IMR-90 (cell line): ENCODE data around the gene PCDHGA6. TPM values are rescaled to one million over a fixed set of nuclear protein-coding genes. Genes with fewer than 3 reads are reported as not detected.

ENCODE experiments used
- ATAC-seq: fragments of 200-7000 bp; cut with Tn5 transposase; 2 replicates; pipeline ENCODE4 v1.9.1; 2020; ENCODE audit warnings: low read depth, mild to moderate bottlenecking, moderate library complexity
- BruUV-seq: library from RNA; stranded (reverse); fragments of 400-500 nt; replicated peaks from 2 replicates; lab custom pipeline; 2021; lab: Mats Ljungman, UMichigan
- CTCF ChIA-PET: fragments of 300-600 bp; formaldehyde crosslinking; extraction: SDS; loops from one replicate; lab custom pipeline; 2021; ENCODE audit warnings: antibody characterized with exemption; lab: Yijun Ruan, JAX
- POLR2A ChIA-PET: fragments of 300-600 bp; sonication (Branson Sonifier 250); formaldehyde crosslinking; loops from one replicate; lab custom pipeline; 2022; ENCODE audit warnings: antibody characterized with exemption; ENCODE audit not compliant: unreplicated experiment; lab: Charles Lee
- DNase-seq: peaks from one replicate; pipeline ENCODE4 v3.0.0; 2013
- H2AFZ ChIP-seq: replicated peaks from 2 replicates; pipeline ENCODE3; 2013; ENCODE audit warnings: low read length, mild to moderate bottlenecking; ENCODE audit not compliant: poor library complexity
- H2AK5ac ChIP-seq: 2 replicates; pipeline ENCODE4 v1.6.1; 2013; ENCODE audit warnings: low read depth, low read length, inconsistent platforms
- H2AK9ac ChIP-seq: replicated peaks from 2 replicates; pipeline ENCODE3; 2013; ENCODE audit warnings: mild to moderate bottlenecking, low read depth, low read length, moderate library complexity; ENCODE audit not compliant: poor library complexity
- H2BK120ac ChIP-seq: 2 replicates; pipeline ENCODE4 v1.6.1; 2013; ENCODE audit warnings: low read depth, low read length, inconsistent platforms
- H2BK15ac ChIP-seq: 3 replicates; pipeline ENCODE4 v1.6.1; 2013; ENCODE audit warnings: low read depth, low read length, inconsistent platforms
- H2BK20ac ChIP-seq: 2 replicates; pipeline ENCODE4 v1.6.1; 2013; ENCODE audit warnings: low read depth, mild to moderate bottlenecking, inconsistent platforms, low read length, moderate library complexity
- H2BK5ac ChIP-seq: 2 replicates; pipeline ENCODE4 v1.6.1; 2013; ENCODE audit warnings: mild to moderate bottlenecking, low read depth, low read length, inconsistent platforms; ENCODE audit not compliant: poor library complexity, severe bottlenecking
- H3K14ac ChIP-seq: replicated peaks from 2 replicates; pipeline ENCODE4 v1.6.1; 2013; ENCODE audit warnings: low read depth, low read length, inconsistent platforms
- H3K18ac ChIP-seq: 2 replicates; pipeline ENCODE4 v1.6.1; 2013; ENCODE audit warnings: low read depth, low read length, control low read depth
- H3K23ac ChIP-seq: 2 replicates; pipeline ENCODE4 v1.6.1; 2013; ENCODE audit warnings: low read depth, low read length, inconsistent platforms
- H3K27ac ChIP-seq: 2 replicates; pipeline ENCODE4 v1.5.1; 2013; ENCODE audit warnings: mild to moderate bottlenecking, control low read depth, low read length; ENCODE audit not compliant: insufficient read depth
- H3K27me3 ChIP-seq: 2 replicates; pipeline ENCODE4 v1.6.1; 2013; ENCODE audit warnings: low read length; ENCODE audit not compliant: control insufficient read depth, insufficient read depth
- H3K36me3 ChIP-seq: 2 replicates; pipeline ENCODE4 v1.6.1; 2013; ENCODE audit warnings: low read length, mixed read lengths; ENCODE audit not compliant: control insufficient read depth, insufficient read depth
- H3K4ac ChIP-seq: 2 replicates; pipeline ENCODE4 v1.6.1; 2013; ENCODE audit warnings: low read depth, low read length, inconsistent platforms
- H3K4me1 ChIP-seq: 2 replicates; pipeline ENCODE4 v1.6.1; 2013; ENCODE audit warnings: low read length, mixed read lengths; ENCODE audit not compliant: control insufficient read depth, insufficient read depth
- H3K4me2 ChIP-seq: 2 replicates; pipeline ENCODE4 v1.6.1; 2013; ENCODE audit warnings: low read depth, mild to moderate bottlenecking, control low read depth, low read length, moderate library complexity
- H3K4me3 ChIP-seq: 2 replicates; pipeline ENCODE4 v1.5.1; 2013; ENCODE audit warnings: low read depth, mild to moderate bottlenecking, control low read depth, low read length, moderate library complexity; ENCODE audit not compliant: insufficient read depth
- H3K56ac ChIP-seq: 2 replicates; pipeline ENCODE4 v1.6.1; 2013; ENCODE audit warnings: low read length, inconsistent platforms; ENCODE audit not compliant: insufficient read depth; ENCODE audit errors: extremely low read depth
- H3K79me1 ChIP-seq, 2 experiments: 2 replicates each; pipeline ENCODE4 v1.6.1; 2013; ENCODE audit warnings: low read length in 2 of 2, inconsistent platforms in 1 of 2, low read depth in 1 of 2
- H3K9ac ChIP-seq: 2 replicates; pipeline ENCODE4 v1.6.1; 2013; ENCODE audit warnings: low read depth, low read length, control low read depth
- H3K9me1 ChIP-seq: 2 replicates; pipeline ENCODE4 v1.6.1; 2013; ENCODE audit warnings: low read length, inconsistent platforms; ENCODE audit not compliant: insufficient read depth
- H3K9me3 ChIP-seq: 2 replicates; pipeline ENCODE4 v1.6.1; 2013; ENCODE audit warnings: low read length; ENCODE audit not compliant: control insufficient read depth, insufficient read depth
- H4K20me1 ChIP-seq: 2 replicates; pipeline ENCODE4 v1.6.1; 2013; ENCODE audit warnings: low read length, inconsistent platforms; ENCODE audit not compliant: insufficient read depth
- H4K5ac ChIP-seq: 2 replicates; pipeline ENCODE4 v1.6.1; 2013; ENCODE audit warnings: mild to moderate bottlenecking, low read depth, low read length, control low read depth
- H4K8ac ChIP-seq, 2 experiments: 2 replicates each; pipeline ENCODE4 v1.6.1; 2013; ENCODE audit warnings: low read depth in 2 of 2, low read length in 2 of 2, control low read depth in 1 of 2, inconsistent platforms in 1 of 2
- H4K91ac ChIP-seq: 2 replicates; pipeline ENCODE4 v1.6.1; 2013; ENCODE audit warnings: low read depth, low read length, inconsistent platforms; ENCODE audit not compliant: insufficient read depth
- BHLHE40 ChIP-seq: fragments of 150-350 bp; IDR thresholded peaks from 2 replicates; pipeline ENCODE4 v1.6.1; 2016; ENCODE audit warnings: mild to moderate bottlenecking, low read depth, low read length
- CEBPB ChIP-seq: IDR thresholded peaks from 2 replicates; pipeline ENCODE4 v1.6.1; 2012; ENCODE audit warnings: low read depth, low read length, improper control_type of control experiment
- CHD1 ChIP-seq: IDR thresholded peaks from 2 replicates; pipeline ENCODE4 v1.6.1; 2012; ENCODE audit warnings: low read depth, low read length, improper control_type of control experiment
- CTCF ChIP-seq: conservative IDR thresholded peaks from 2 replicates; pipeline ENCODE4 v1.5.1; 2012; ENCODE audit warnings: mild to moderate bottlenecking, low read depth, low read length, improper control_type of control experiment
- ELK1 ChIP-seq: fragments of 150-350 bp; IDR thresholded peaks from 2 replicates; pipeline ENCODE4 v1.6.1; 2016; ENCODE audit warnings: low read depth, mild to moderate bottlenecking, low read length, moderate library complexity, borderline replicate concordance
- FOS ChIP-seq: fragments of 150-350 bp; IDR thresholded peaks from 2 replicates; pipeline ENCODE4 v1.6.1; 2016; ENCODE audit warnings: low read depth, low read length
- MAFK ChIP-seq: IDR thresholded peaks from 2 replicates; pipeline ENCODE4 v1.6.1; 2012; ENCODE audit warnings: low read depth, low read length, improper control_type of control experiment
- MAZ ChIP-seq: IDR thresholded peaks from 2 replicates; pipeline ENCODE4 v1.6.1; 2012; ENCODE audit warnings: low read depth, mild to moderate bottlenecking, low read length, improper control_type of control experiment, moderate library complexity, borderline replicate concordance
- MXI1 ChIP-seq: IDR thresholded peaks from 2 replicates; pipeline ENCODE4 v1.6.1; 2012; ENCODE audit warnings: low read depth, mild to moderate bottlenecking, low read length, moderate library complexity, borderline replicate concordance
- NFE2L2 ChIP-seq: fragments of 150-350 bp; IDR thresholded peaks from 2 replicates; pipeline ENCODE4 v1.6.1; 2016; ENCODE audit warnings: low read depth, mild to moderate bottlenecking, low read length
- POLR2A ChIP-seq: IDR thresholded peaks from 2 replicates; pipeline ENCODE4 v1.6.1; 2012; ENCODE audit warnings: mild to moderate bottlenecking, low read depth, low read length
- RAD21 ChIP-seq: IDR thresholded peaks from 2 replicates; pipeline ENCODE4 v1.6.1; 2012; ENCODE audit warnings: low read length, improper control_type of control experiment
- RCOR1 ChIP-seq: IDR thresholded peaks from 2 replicates; pipeline ENCODE4 v1.6.1; 2012; ENCODE audit warnings: mild to moderate bottlenecking, low read length, improper control_type of control experiment; ENCODE audit not compliant: insufficient replicate concordance
- RFX5 ChIP-seq: IDR thresholded peaks from 2 replicates; pipeline ENCODE4 v1.8.0; 2012; ENCODE audit warnings: low read depth, mild to moderate bottlenecking, low read length, moderate library complexity
- SMC3 ChIP-seq: fragments of 150-350 bp; IDR thresholded peaks from 2 replicates; pipeline ENCODE4 v1.6.1; 2016; ENCODE audit warnings: low read depth, mild to moderate bottlenecking, antibody characterized with exemption, low read length, moderate library complexity
- USF2 ChIP-seq: fragments of 150-350 bp; IDR thresholded peaks from 2 replicates; pipeline ENCODE4 v1.6.1; 2017; ENCODE audit warnings: mild to moderate bottlenecking, antibody characterized with exemption, low read length, low read depth
- WGBS, 2 experiments: methylation state at CpG; one replicate each; pipeline versions ENCODE4 v1.1.5 to v1.1.7; 2013; ENCODE audit warnings: missing lambda C conversion rate in 2 of 2; ENCODE audit not compliant: insufficient read length in 1 of 2; ENCODE audit errors: extremely low coverage in 2 of 2; 5-methylcytosine and 5-hydroxymethylcytosine counted together
- dilution Hi-C: fragments of 300-500 bp; cut with HindIII; formaldehyde crosslinking; loops from one replicate; pipeline ENCODE4 v1.14.3; 2018; ENCODE audit warnings: low sequenced_read_pairs; ENCODE audit not compliant: unreplicated experiment
- in situ Hi-C: fragments of 300-500 bp; cut with MboI; formaldehyde crosslinking; loops from 3 replicates; pipeline ENCODE4 v1.14.3; 2019; ENCODE audit warnings: low sequenced_read_pairs, inconsistent platforms, mixed read lengths
- intact Hi-C: fragments of 100-400 bp; cut with micrococcal nuclease; formaldehyde crosslinking; loops from 2 replicates; pipeline ENCODE4 v1.10.0; 2022
- polyA plus RNA-seq, 3 experiments: library from polyadenylated mRNA; depleted of rRNA; stranded (reverse); fragments of >200 nt; gene quantifications; 2 replicates each; pipeline ENCODE4 v1.2.3, GENCODE V29; 2012; ENCODE audit warnings: low replicate concordance in 1 of 3
- total RNA-seq: library from RNA; depleted of rRNA; stranded (reverse); fragments of >200 nt; gene quantifications from 2 replicates; pipeline ENCODE4 v1.2.3, GENCODE V29; 2012

PCDHGA6 gene
- total and polyA plus RNA-seq, 2 of the 4 experiments (the other 2 are of a cell fraction) = 4.1 to 4.7 TPM

- Histone ChIP-seq H3K9me1 (no peaks in the 10 kb centered on the region), H2AFZ (no peak overlapping the region), H3K23ac (no peak overlapping the region), H4K91ac (no peak overlapping the region), H2BK120ac (no peak overlapping the region), H3K4me2 (no peak overlapping the region), H3K36me3 (peaks cover 21% of the 10 kb centered on the region), H2AK9ac (no peak overlapping the region), H3K4me1 (no peaks in the 10 kb centered on the region), H4K5ac (no peak overlapping the region), H2BK20ac (no peak overlapping the region), H2BK15ac (no peak overlapping the region), H4K8ac (no peak overlapping the region), H4K20me1 (no peaks in the 10 kb centered on the region), H3K27me3 (no peaks in the 10 kb centered on the region), H3K56ac (no peak overlapping the region), H2BK5ac (no peak overlapping the region), H3K14ac (no peak overlapping the region), H3K27ac (no peak overlapping the region), H3K9ac (no peak overlapping the region), H3K4me3 (no peak overlapping the region), H2AK5ac (no peak overlapping the region), H3K79me1 (peaks cover 16 to 26% of the 10 kb centered on the region in 2 experiments), H3K18ac (no peak overlapping the region), H3K9me3 (peaks cover 58% of the 10 kb centered on the region), H3K4ac (no peak overlapping the region)
- no TSS peak for BruUV-seq
- dilution Hi-C loops = no loop called here
- intact Hi-C loops = no loop called here
- WGBS, 2 experiments = 53% methylated on average over 11 of the region's 22 CpGs; no CpG with 5 or more reads in 1 of the 2 experiments
- in situ Hi-C loops = no loop called here
- ChIA-PET CTCF (interaction anchor here (1.2 kb wide), 1 partner anchor 160 kb away, joined by 4 read pairs; no protein-coding TSS in a partner anchor), POLR2A (no interaction called here)
- DNase-seq (no peak), ATAC-seq (no peak)
- TF ChIP-seq CHD1 = no peak
- TF ChIP-seq NFE2L2 = no peak
- TF ChIP-seq RFX5 = no peak
- TF ChIP-seq RAD21 = no peak
- TF ChIP-seq FOS = no peak
- TF ChIP-seq MXI1 = no peak
- TF ChIP-seq SMC3 = no peak
- TF ChIP-seq POLR2A = no peak
- no peak for TF ChIP-seq USF2
- no peak for TF ChIP-seq ELK1
- TF ChIP-seq BHLHE40 = no peak
- TF ChIP-seq MAFK = no peak
- TF ChIP-seq MAZ = no peak
- TF ChIP-seq RCOR1 = no peak
- no peak for TF ChIP-seq CEBPB
- no peak for TF ChIP-seq CTCF
Observed at GRCh38 chr5:141403387-141403786, 29.7 kb downstream of the PCDHGA6 start.
